Panc1 (cell line): ENCODE data around the gene SPDEF. TPM values are rescaled to one million over a fixed set of nuclear protein-coding genes. Genes with fewer than 3 reads are reported as not detected.

Experiments used
- ATAC-seq: fragments of 200-7000 bp; cut with Tn5 transposase; 2 replicates; pipeline ENCODE4 v1.9.1; 2020; ENCODE audit warnings: mild to moderate bottlenecking, moderate library complexity
- BruUV-seq: library from RNA; stranded (reverse); fragments of 400-500 nt; replicated peaks from 2 replicates; lab custom pipeline; 2021; lab: Mats Ljungman, UMichigan
- CTCF ChIA-PET: fragments of 300-600 bp; sonication (Branson Sonifier 250); formaldehyde crosslinking; loops from one replicate; lab custom pipeline; 2022; ENCODE audit warnings: antibody characterized with exemption; lab: Charles Lee
- POLR2A ChIA-PET: fragments of 300-600 bp; sonication (Branson Sonifier 250); formaldehyde crosslinking; loops from one replicate; lab custom pipeline; 2022; ENCODE audit warnings: antibody characterized with exemption; lab: Charles Lee
- DNase-seq: peaks from one replicate; pipeline ENCODE4 v3.0.0-alpha.2; 2010; ENCODE audit warnings: low read depth, low spot score
- H3K27ac ChIP-seq: 2 replicates; pipeline ENCODE4 v1.5.1; 2011; ENCODE audit warnings: mild to moderate bottlenecking, low read length, inconsistent platforms
- H3K27me3 ChIP-seq: fragments of 200-500 bp; sonication (Bioruptor generic); 2 replicates; pipeline ENCODE4 v1.6.0; 2014; ENCODE audit warnings: low read length, inconsistent platforms; ENCODE audit not compliant: control insufficient read depth, insufficient read depth
- H3K36me3 ChIP-seq: fragments of 200-500 bp; sonication (Bioruptor generic); 2 replicates; pipeline ENCODE4 v1.5.1; 2014; ENCODE audit warnings: inconsistent platforms, mild to moderate bottlenecking, low read length, moderate library complexity; ENCODE audit not compliant: control insufficient read depth, insufficient read depth
- H3K4me1 ChIP-seq: 2 replicates; pipeline ENCODE4 v1.5.1; 2011; ENCODE audit warnings: inconsistent platforms, mild to moderate bottlenecking, low read length, moderate library complexity; ENCODE audit not compliant: control insufficient read depth, insufficient read depth
- H3K4me3 ChIP-seq, 2 experiments: 2 replicates each; pipeline ENCODE4 v1.5.1; 2011 to 2012; ENCODE audit warnings: low read depth in 2 of 2, low read length in 2 of 2, mild to moderate bottlenecking in 2 of 2, inconsistent platforms in 1 of 2, moderate library complexity in 1 of 2
- H3K9me3 ChIP-seq: fragments of 200-500 bp; sonication (Bioruptor generic); 2 replicates; pipeline ENCODE4 v1.5.1; 2014; ENCODE audit warnings: low read depth, mild to moderate bottlenecking, inconsistent platforms, low read length, moderate library complexity; ENCODE audit not compliant: control insufficient read depth, insufficient read depth
- CTCF ChIP-seq: fragments of 450-650 bp; IDR thresholded peaks from 2 replicates; pipeline ENCODE4 v1.5.1; 2017; ENCODE audit warnings: mild to moderate bottlenecking
- POLR2AphosphoS5 ChIP-seq: IDR thresholded peaks from 2 replicates; pipeline ENCODE4 v1.6.1; 2012; ENCODE audit warnings: mild to moderate bottlenecking, low read depth, low read length, moderate library complexity
- REST ChIP-seq, 2 experiments: IDR thresholded peaks; 2 replicates each; pipeline ENCODE4 v1.6.1; 2011 to 2012; ENCODE audit warnings: low read depth in 2 of 2, control low read depth in 1 of 2, low read length in 1 of 2, mild to moderate bottlenecking in 1 of 2, moderate library complexity in 1 of 2; ENCODE audit not compliant: insufficient read depth in 1 of 2
- SIN3A ChIP-seq: IDR thresholded peaks from 2 replicates; pipeline ENCODE4 v1.6.1; 2012; ENCODE audit warnings: low read depth, mild to moderate bottlenecking, low read length, moderate library complexity, borderline replicate concordance; ENCODE audit not compliant: insufficient read depth
- TCF7L2 ChIP-seq: IDR thresholded peaks from 2 replicates; pipeline ENCODE4 v1.6.1; 2011; ENCODE audit warnings: mild to moderate bottlenecking, low read depth, low read length, inconsistent platforms
- in situ Hi-C: cut with HindIII; loops from 2 replicates; pipeline ENCODE4 v1.10.0; 2016; ENCODE audit warnings: low sequenced_read_pairs, low pct_unique_long_range_greater_than_20kb
- intact Hi-C: fragments of 100-400 bp; cut with micrococcal nuclease; formaldehyde crosslinking; loops from one replicate; pipeline ENCODE4 v1.10.0; 2022; ENCODE audit not compliant: unreplicated experiment
- total RNA-seq: library from RNA; stranded (reverse); gene quantifications from one replicate; pipeline ENCODE4 v1.2.1, GENCODE V29; 2021; ENCODE audit not compliant: unreplicated experiment

The SPDEF gene
- total RNA-seq, 1 experiment from 2014 or later = 1.6 TPM

GRCh38 chr6:34530753-34531365, 25.3 kb downstream of the SPDEF start:
- ChIA-PET POLR2A (no interaction called here), CTCF (no interaction called here)
- DNase-seq = no peak
- no peak for ATAC-seq
- in situ Hi-C loops = no loop called here
- Histone ChIP-seq H3K27ac (no peak overlapping the region), H3K36me3 (no peaks in the 10 kb centered on the region), H3K9me3 (no peaks in the 10 kb centered on the region), H3K4me3 (no peak overlapping the region), H3K27me3 (no peaks in the 10 kb centered on the region), H3K4me1 (peaks cover 27% of the 10 kb centered on the region)
- intact Hi-C loops = no loop called here
- no TSS peak for BruUV-seq
- TF ChIP-seq CTCF = no peak
- no peak for TF ChIP-seq POLR2AphosphoS5
- TF ChIP-seq TCF7L2 = no peak
- no peak for TF ChIP-seq SIN3A
- no peak for TF ChIP-seq REST (IDR thresholded peaks at IDR 0.05; ENCODE audit: insufficient read depth in 1 of 2, low read depth in 2 of 2, low read length in 1 of 2)

GRCh38 chr6:34529665-34530327, 26.3 kb downstream of the SPDEF start:
- peaks cover 20% of the 10 kb centered on the region for H3K4me1 ChIP-seq
- no peaks in the 10 kb centered on the region for H3K9me3 ChIP-seq
- intact Hi-C loops (loop anchor here (5.0 kb wide), 1 partner anchor 78 kb away; no protein-coding TSS in a partner anchor), in situ Hi-C loops (no loop called here)
- ChIA-PET CTCF (interaction anchor here (0.8 kb wide), 1 partner anchor 80 kb away, joined by 3 read pairs; no protein-coding TSS in a partner anchor), POLR2A (no interaction called here)
- no peaks in the 10 kb centered on the region for H3K27me3 ChIP-seq
- no peak overlapping the region for H3K4me3 ChIP-seq
- no peak for ATAC-seq
- no peak overlapping the region for H3K27ac ChIP-seq
- H3K36me3 ChIP-seq = no peaks in the 10 kb centered on the region
- TF ChIP-seq CTCF = no peak
- TF ChIP-seq SIN3A = no peak
- TF ChIP-seq POLR2AphosphoS5 = no peak
- no peak for TF ChIP-seq REST (IDR thresholded peaks at IDR 0.05; ENCODE audit: insufficient read depth in 1 of 2, low read depth in 2 of 2, low read length in 1 of 2)
- no peak for TF ChIP-seq TCF7L2
- BruUV-seq = no TSS peak
- no peak for DNase-seq
